ENCODE results near the gene VIPR2.

The VIPR2 gene

DNA sequence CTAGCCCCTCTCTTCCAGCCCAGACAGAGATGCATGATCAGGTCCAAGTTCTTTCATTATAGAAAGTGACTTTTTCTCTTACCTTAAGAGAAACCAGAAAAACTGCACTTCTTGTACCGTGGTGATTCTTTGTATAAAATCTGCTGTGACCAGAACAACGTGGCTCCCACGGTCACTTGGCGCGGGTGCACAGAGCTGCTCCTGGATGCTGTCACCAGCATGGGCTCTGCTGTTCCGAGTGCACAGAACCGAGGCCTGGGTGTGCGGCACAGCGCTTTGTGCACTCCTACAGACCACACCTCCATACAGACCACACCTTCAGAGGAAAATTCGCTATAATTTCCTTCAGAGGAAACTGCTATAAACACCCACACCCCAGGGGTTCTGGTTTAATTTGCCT is 26.0 kb downstream of the VIPR2 start:
- DNase-seq, result no peak

GRCh38 chr7:159118197-159118595 is 26.5 kb downstream of the VIPR2 start:
- DNase-seq, result no peak

DNA sequence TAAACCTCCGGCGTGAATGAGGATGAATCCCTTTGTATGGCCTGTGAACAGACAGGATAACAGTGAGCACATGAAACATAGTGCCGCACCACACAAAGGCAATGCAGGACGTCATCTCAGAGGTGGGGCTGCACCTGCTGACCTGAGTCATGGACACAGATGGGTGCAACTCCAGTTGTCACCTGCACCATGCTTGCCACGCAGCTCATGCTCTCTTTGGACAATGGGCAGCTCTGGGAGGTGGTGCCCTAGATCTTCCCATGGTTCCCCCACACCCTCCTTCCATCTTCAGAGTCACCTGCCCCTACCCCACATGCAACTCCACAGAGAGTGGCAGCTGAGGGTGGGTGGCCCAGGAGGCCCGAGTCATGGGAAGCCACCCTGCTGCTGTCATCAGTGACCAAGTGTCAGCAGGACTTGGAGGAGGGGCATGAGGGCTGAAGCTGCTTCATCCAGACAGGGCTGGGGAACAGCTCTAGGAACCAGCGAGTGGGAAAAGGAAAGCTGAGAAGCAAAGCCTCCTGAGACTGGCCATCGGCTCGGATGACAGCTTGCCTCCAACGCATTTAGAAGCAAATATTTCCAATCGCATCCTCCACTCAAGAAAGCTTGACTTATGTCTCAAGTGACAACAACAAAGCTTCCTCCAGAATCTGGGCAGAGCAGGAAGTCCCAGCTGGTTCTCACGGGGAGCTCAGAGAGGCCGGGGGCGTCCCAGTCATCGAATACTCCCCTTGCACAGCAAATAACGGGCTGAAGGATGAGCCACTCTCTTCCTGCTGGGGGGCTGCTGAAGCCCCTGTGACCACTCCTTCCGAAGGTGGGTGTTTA is 27.1 kb downstream of the VIPR2 start:
- DNase-seq, result no peak

DNA sequence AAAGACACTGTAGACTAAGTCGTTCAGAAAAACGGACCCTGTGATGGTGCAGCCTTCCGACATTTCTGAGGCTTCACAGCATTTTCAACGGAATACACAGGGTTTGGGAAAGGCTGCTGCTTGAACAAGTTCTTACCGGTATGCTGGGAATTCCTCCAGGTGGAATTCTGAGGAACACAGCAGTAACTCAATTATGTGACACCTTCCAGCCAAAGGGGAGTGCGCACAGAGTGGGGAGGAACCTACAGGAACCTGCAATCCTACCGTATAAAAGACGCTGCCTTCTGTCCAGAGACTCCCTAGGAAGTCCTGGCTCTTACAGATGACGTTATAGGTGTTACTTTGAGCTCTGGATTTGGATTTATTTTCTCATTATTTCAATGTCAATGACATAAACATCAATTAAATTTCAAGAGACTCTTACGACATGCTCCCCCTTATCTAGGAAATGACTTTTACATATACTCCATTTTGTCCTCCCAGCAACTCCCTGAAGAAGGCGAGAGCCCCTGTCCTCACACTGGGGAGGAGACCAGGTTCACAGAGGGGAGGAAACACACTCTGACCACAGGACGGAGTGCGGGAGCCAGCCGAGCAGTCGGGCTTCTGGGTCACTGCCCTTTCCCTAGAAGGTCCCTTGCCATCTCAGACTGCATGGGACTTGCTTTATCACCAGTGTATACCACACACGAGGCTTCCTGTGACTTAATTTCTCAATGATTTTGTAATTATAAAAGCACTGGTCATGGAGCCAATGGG is 27.9 kb downstream of the VIPR2 start:
- no peak for DNase-seq

DNA sequence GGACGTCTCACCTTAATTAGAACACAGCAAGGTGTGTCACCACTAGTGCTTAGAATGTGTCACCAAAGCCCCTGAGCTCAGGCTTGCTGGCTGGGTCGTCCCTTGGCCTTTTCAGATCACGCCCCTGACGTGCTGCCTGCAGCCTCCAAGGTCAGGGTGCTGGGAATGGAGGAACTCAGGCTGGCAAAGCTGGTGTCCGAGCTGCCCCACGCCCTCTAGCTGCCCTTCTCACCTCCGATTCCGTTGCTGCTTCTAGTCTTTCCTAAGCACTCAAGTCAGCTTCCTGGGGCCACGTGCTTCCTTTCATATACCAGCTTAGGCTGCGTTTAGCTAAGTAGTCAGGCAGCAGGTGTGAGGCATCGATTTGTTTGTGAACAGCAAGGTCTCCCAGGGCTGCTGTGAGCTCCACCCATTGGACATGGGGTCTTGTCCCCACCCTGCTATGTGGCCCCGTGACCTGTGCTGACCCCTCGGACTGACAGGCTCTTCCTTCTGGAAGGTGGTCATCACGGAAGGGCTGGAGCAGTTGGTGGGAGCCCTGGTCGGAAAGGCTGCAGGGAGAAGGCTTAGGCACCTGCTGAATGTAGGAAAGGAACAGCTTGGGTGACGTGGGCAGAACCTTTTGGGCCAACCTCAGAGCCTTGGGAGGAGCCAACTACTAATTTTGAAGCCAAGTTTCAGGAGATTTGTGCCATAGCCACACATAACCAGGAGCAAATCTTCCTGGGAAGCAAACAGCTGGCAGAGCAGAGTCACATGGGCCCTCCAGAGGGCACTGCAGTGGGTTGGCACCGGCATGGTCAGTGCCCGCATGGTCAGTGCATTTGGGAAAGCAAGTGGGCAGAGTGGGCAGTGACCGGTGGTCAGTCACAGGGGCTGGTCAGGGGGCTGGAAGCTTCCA is 28.8 kb downstream of the VIPR2 start:
- DNase-seq, result no peak

GRCh38 chr7:159114981-159115380 is 29.7 kb downstream of the VIPR2 start:
- no peak for DNase-seq

DNA sequence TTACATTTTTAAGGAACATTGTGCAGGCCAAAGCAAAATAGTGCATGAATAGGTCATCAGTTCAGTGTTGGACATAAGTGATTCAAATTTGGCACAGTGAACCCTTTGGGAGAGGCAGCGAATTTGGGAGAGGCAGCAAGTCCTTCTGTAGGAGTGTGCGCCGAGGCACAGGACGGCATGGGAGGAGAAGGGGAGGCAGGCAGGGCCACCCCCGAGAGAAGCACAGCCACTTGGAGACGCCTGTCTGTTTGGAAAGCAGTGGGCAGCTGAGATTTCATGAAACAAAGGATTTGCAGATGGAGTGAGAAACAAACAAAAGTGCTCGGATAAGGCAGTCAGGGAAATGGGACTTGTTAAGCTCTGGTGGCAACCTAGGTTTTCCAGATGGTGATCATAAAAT is 30.6 kb downstream of the VIPR2 start:
- no peak for DNase-seq

GRCh38 chr7:159113056-159113455 is 31.6 kb downstream of the VIPR2 start:
- no peak for DNase-seq

DNA sequence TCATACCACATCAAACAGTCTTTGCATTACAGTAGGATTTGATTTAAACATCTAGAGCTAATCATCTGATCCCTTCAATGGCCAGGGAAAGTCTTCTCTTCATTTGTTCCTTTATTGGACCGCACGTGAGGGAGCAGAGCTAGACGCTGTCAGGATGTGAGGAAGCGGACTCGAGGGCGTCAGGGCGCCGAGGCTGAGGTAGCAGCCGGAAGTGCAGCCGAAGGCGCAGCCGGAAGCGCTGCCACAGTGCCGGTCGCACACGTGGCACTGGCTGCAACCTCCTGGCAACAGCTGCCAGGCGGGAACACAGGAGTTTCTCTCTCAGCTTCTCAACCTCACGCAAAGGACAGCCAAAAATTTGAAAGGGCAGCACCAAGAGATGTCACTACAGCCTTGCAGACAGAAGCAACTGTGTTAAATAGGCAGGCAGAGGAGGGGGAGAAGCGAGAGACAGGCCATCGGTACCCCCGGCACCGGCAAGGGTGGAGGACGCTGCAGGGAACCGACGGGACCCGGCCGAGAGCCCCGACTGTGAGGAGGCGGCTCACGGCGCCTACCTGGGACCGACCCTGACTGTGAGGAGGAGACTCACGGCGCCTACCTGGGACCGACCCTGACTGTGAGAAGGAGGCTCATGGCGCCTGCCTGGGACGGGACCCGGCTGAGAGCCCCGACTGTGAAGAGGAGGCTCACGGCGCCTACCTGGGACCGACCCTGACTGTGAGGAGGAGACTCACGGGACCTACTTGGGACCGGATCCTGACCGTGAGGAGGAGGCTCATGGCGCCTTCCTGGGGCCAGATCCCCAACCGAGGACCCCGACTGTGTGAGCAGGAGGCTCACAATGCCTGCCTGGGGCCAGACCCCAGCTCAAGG is 32.3 kb downstream of the VIPR2 start:
- DNase-seq, result no peak

GRCh38 chr7:159109653-159110035 is 35.0 kb downstream of the VIPR2 start:
- DNase-seq, result no peak

DNA sequence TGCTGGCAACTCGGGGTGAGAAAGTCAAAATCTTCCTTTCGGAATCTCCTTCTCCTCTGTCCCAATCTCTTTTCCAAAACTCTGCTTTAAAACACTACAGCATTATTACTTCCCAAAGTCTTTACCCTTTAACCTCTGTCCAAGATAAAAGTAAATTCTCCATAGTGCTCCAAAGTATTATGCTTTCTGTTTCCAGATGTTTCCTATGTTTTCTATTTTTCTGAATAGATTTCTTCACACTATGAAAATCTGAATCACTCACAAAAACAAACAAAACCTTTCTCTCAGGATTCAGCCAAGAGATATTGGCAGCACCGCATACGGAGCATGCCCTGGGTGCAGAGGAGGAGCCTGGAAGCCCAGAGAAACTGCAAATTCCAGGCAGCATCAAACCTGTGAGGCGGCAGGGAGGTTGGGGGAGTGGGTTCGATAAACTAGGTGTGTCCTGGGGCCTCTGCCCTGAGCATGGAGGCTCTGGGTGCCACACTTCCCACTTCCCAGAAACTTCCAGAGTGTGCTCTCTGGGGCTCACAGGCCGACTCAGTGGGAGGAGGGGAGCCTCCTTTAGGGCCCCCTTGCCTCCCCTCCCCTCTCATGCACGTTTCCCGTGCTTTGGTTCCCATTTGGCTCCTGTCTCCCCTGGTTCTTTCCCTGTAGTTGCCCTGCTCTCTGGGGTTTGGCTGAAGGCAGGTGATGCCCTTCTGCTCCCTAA is 35.6 kb downstream of the VIPR2 start:
- DNase-seq, result no peak

- no peak for DNase-seq
Measured at GRCh38 chr7:159108491-159108890, 36.2 kb downstream of the VIPR2 start.

- DNase-seq, result no peak
Measured at GRCh38 chr7:159107161-159107892, 37.3 kb downstream of the VIPR2 start.

GRCh38 chr7:159105832-159106811 is 38.5 kb downstream of the VIPR2 start:
- DNase-seq, result no peak

- DNase-seq, result no peak
Measured at GRCh38 chr7:159105066-159105780, 39.4 kb downstream of the VIPR2 start.

DNA sequence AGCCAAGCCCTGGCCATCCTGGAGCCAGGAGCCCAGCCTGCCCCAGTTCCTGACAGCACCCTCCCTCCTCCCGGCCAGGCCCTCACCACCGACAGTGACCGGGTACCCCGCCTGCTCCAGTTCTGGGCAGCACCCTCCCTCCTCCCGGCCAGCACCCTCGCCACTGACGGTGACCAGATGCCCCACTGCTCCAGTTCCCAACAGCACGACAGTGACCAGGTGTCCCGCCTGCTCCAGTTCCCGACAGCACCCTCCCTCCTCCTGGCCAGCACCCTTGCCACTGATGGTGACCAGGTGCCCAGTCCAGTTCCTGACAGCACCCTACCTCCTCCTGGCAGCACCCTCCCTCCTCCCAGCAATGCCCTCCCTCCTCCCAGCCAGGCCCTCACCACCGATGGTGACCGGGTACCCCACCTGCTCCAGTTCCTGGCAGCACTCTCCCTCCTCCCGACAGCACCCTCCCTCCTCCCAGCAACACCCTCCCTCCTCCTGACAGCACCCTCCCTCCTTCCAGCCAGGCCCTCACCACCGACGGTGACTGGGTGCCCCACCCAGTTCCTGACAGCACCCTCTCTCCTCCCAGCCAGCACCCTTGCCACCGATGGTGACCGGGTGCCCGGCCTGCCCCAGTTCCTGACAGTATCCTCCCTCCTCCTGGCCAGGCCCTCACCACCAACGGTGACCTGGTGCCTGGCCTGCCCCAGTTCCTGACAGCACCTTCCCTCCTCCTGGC is 40.3 kb downstream of the VIPR2 start:
- no peak for DNase-seq

- DNase-seq, result no peak
Measured at GRCh38 chr7:159103382-159104187, 41.1 kb downstream of the VIPR2 start.

Data from activated T-cell treated with anti-CD3 and anti-CD28 coated beads, Interleukin-2, amount 50 U/mL, for 48 hours (primary cell).